K562 (cell line): Measurements from ENCODE around the gene ZNF143. TPM values are rescaled to one million over a fixed set of nuclear protein-coding genes. Genes with fewer than 3 reads are reported as not detected.

Source experiments
- ATAC-seq: fragments of 200-7000 bp; cut with Tn5 transposase; 3 replicates; pipeline ENCODE4 v1.9.1; 2020; ENCODE audit warnings: moderate library complexity
- BruUV-seq: library from RNA; stranded (reverse); fragments of 400-500 nt; replicated peaks from 2 replicates; lab custom pipeline; 2021; lab: Mats Ljungman, UMichigan
- CTCF ChIA-PET: fragments of 300-600 bp; formaldehyde crosslinking; extraction: SDS; loops from one replicate; lab custom pipeline; 2021; ENCODE audit warnings: low intra/inter-chr PET ratio; lab: Yijun Ruan, JAX
- POLR2A ChIA-PET: fragments of 300-600, 350-650 bp; sonication (Branson Sonifier 250); formaldehyde crosslinking; extraction: SDS; loops from one replicate; lab custom pipeline; 2021; ENCODE audit warnings: antibody characterized with exemption, inconsistent platforms; lab: Yijun Ruan, JAX
- DNase-seq, 4 experiments: peaks; one replicate each; pipeline versions ENCODE4 v3.0.0 to v3.0.0-alpha.2; 2011 to 2018; ENCODE audit warnings: low spot score in 3 of 4, mixed read lengths in 3 of 4; ENCODE audit errors: extremely low read depth in 1 of 4
- FAIRE-seq: peaks from 2 replicates; lab custom pipeline; 2011; peaks lifted over from hg19 to GRCh38; lab: Jason Lieb, UNC
- H2AFZ ChIP-seq: 2 replicates; pipeline ENCODE4 v1.6.0; 2011; ENCODE audit warnings: low read depth, low read length, control low read depth, inconsistent platforms
- H3K27ac ChIP-seq: fragments of 200-600 bp; 3 replicates; pipeline ENCODE4 v1.8.0; 2011; ENCODE audit warnings: low read depth, mild to moderate bottlenecking, control low read depth, inconsistent platforms, low read length, moderate library complexity, mixed read lengths; ENCODE audit errors: extremely low read depth
- H3K27me3 ChIP-seq, 2 experiments: fragments of 300-600 bp in 1 of 2; 2 replicates in 1 of 2; 3 replicates in 1 of 2; pipeline versions ENCODE4 v1.6.0 to v1.8.0; 2011; ENCODE audit warnings: inconsistent platforms in 2 of 2, low read length in 2 of 2, mild to moderate bottlenecking in 1 of 2, mixed read lengths in 1 of 2, moderate library complexity in 1 of 2; ENCODE audit not compliant: control insufficient read depth in 2 of 2, insufficient read depth in 2 of 2
- H3K36me3 ChIP-seq: fragments of 300-600 bp; 3 replicates; pipeline ENCODE4 v1.8.0; 2011; ENCODE audit warnings: mild to moderate bottlenecking, low read length, inconsistent platforms; ENCODE audit not compliant: control insufficient read depth, insufficient read depth
- H3K4me1 ChIP-seq, 2 experiments: fragments of 200-600 bp in 1 of 2; replicated peaks in 1 of 2; 2 replicates in 1 of 2; 3 replicates in 1 of 2; pipeline versions ENCODE4 v1.5.1 to v1.8.0; 2011; ENCODE audit warnings: inconsistent platforms in 2 of 2, low read length in 2 of 2, mild to moderate bottlenecking in 1 of 2, mixed read lengths in 1 of 2, moderate library complexity in 1 of 2; ENCODE audit not compliant: control insufficient read depth in 2 of 2, insufficient read depth in 2 of 2
- H3K4me2 ChIP-seq: 2 replicates; pipeline ENCODE4 v1.6.1; 2011; ENCODE audit warnings: low read length, control low read depth, inconsistent platforms, mixed read lengths; ENCODE audit not compliant: insufficient read depth
- H3K4me3 ChIP-seq: fragments of 200-600 bp; sonication (generic), shearing (Covaris generic); 2 replicates; pipeline ENCODE4 v1.5.1; 2016; ENCODE audit warnings: control low read depth, inconsistent platforms
- H3K79me2 ChIP-seq: fragments of 200-600 bp; 3 replicates; pipeline ENCODE4 v1.8.0; 2011; ENCODE audit warnings: low read length, inconsistent platforms; ENCODE audit not compliant: control insufficient read depth, insufficient read depth
- H3K9ac ChIP-seq, 2 experiments: 2 replicates each; pipeline versions ENCODE4 v1.6.0 to v1.6.1; 2011; ENCODE audit warnings: low read depth in 2 of 2, low read length in 2 of 2, control low read depth in 1 of 2, inconsistent platforms in 1 of 2, mild to moderate bottlenecking in 1 of 2, mixed read lengths in 1 of 2; ENCODE audit not compliant: insufficient read depth in 1 of 2
- H3K9me1 ChIP-seq: one replicate; pipeline ENCODE4 v1.6.0; 2011; ENCODE audit warnings: inconsistent platforms, mild to moderate bottlenecking, low read length, moderate library complexity; ENCODE audit not compliant: control insufficient read depth, insufficient read depth
- H3K9me3 ChIP-seq: replicated peaks from 2 replicates; pipeline ENCODE4 v1.5.1; 2011; ENCODE audit warnings: low read depth, low read length, inconsistent platforms; ENCODE audit not compliant: control insufficient read depth, insufficient read depth
- H4K20me1 ChIP-seq: replicated peaks from 2 replicates; pipeline ENCODE4 v1.6.1; 2011; ENCODE audit warnings: low read length, inconsistent platforms, mixed read lengths; ENCODE audit not compliant: control insufficient read depth, insufficient read depth
- ARID3A ChIP-seq: IDR thresholded peaks from 2 replicates; pipeline ENCODE4 v1.6.1; 2012; ENCODE audit warnings: low read depth, low read length, improper control_type of control experiment, borderline replicate concordance
- NR0B1 ChIP-seq: fragments of 450-650 bp; IDR thresholded peaks from one replicate; pipeline ENCODE4 v1.6.1; 2018; ENCODE audit warnings: mild to moderate bottlenecking, moderate library complexity; ENCODE audit not compliant: partially characterized antibody
- RBFOX2 ChIP-seq: fragments of 200-400 bp; formaldehyde crosslinking; IDR thresholded peaks from 2 replicates; pipeline ENCODE4 v1.6.1; 2017; ENCODE audit warnings: low read depth, mild to moderate bottlenecking, low read length, moderate library complexity
- RBM25 ChIP-seq: fragments of 200-400 bp; formaldehyde crosslinking; IDR thresholded peaks from 2 replicates; pipeline ENCODE4 v1.6.1; 2018; ENCODE audit warnings: low read length, low read depth, moderate library complexity; ENCODE audit not compliant: severe bottlenecking
- TFAM ChIP-seq: fragments of 250-450 bp; sonication (Bioruptor Pico); conservative IDR thresholded peaks from 2 replicates; pipeline ENCODE4 v1.5.0; 2021; ENCODE audit warnings: mild to moderate bottlenecking, moderate library complexity
- ZBTB33 ChIP-seq: sonication (generic); formaldehyde crosslinking; IDR thresholded peaks from 2 replicates; pipeline ENCODE4 v1.8.1; 2023; ENCODE audit warnings: mild to moderate bottlenecking, missing genetic modification reagents
- ZNF274 ChIP-seq: IDR thresholded peaks from 2 replicates; pipeline ENCODE4 v1.6.1; 2011; ENCODE audit warnings: low read depth, mild to moderate bottlenecking, low read length, moderate library complexity, borderline replicate concordance
- ZNF384 ChIP-seq: IDR thresholded peaks from 2 replicates; pipeline ENCODE4 v1.6.1; 2012; ENCODE audit warnings: low read depth, low read length, improper control_type of control experiment
- ZNF76 ChIP-seq: fragments of 250-450 bp; sonication (Bioruptor Pico); IDR thresholded peaks from 2 replicates; pipeline ENCODE4 v1.4.0; 2020; ENCODE audit warnings: mild to moderate bottlenecking, moderate library complexity, borderline replicate concordance
- WGBS: fragments of 100-300 bp; shearing (Covaris generic); methylation state at CpG from one replicate; pipeline ENCODE4 v1.1.6; 2016; ENCODE audit warnings: low coverage, mixed read lengths; ENCODE audit not compliant: insufficient coverage; ENCODE audit errors: missing lambda C conversion rate; 5-methylcytosine and 5-hydroxymethylcytosine counted together
- in situ Hi-C: fragments of 300-500 bp; cut with MboI; formaldehyde crosslinking; loops from 4 replicates; pipeline ENCODE4 v1.15.0; 2018; ENCODE audit warnings: inconsistent platforms, mixed read lengths
- intact Hi-C: fragments of 100-400 bp; cut with micrococcal nuclease; formaldehyde crosslinking; loops from 2 replicates; pipeline ENCODE4 v1.14.2; 2022
- polyA plus RNA-seq, 8 experiments: library from polyadenylated mRNA; depleted of rRNA in 4 of 8; stranded (reverse) in 5 of 8; unstranded in 3 of 8; fragments of >200 nt; fragmentation: Nextera tagmentation in 2 of 8; fragmentation: Illumina TruSeq in 1 of 8; extraction: Ambion mirVana in 2 of 8; extraction: Trizol in 1 of 8; gene quantifications; 2 replicates each; pipeline versions ENCODE4 v1.2.1 to v1.2.3, GENCODE V29; 2011 to 2014; ENCODE audit warnings: inconsistent platforms in 1 of 8, missing spikeins in 1 of 8
- total RNA-seq, 7 experiments: library from RNA; depleted of rRNA in 6 of 7; stranded (reverse); fragments of >200 nt in 6 of 7; fragmentation: Illumina TruSeq in 2 of 7; extraction: Trizol in 2 of 7; gene quantifications; 2 replicates each; pipeline versions ENCODE4 v1.2.1 to v1.2.3, GENCODE V29; 2011 to 2021; ENCODE audit warnings: low replicate concordance in 1 of 7

The ZNF143 gene
- total and polyA plus RNA-seq, 9 of the 15 experiments (the other 6 are each of a cell fraction or from before 2014, with no cell fraction given) = 18.4 to 58.5 (median 27.1) TPM

GRCh38 chr11:9462172-9462799, 1.5 kb downstream of the ZNF143 start:
- BruUV-seq = no TSS peak
- TF ChIP-seq TFAM (CRISPR knock-in tag) (no peak), NR0B1 (no peak), RBFOX2 (peak; percentile 35; the same call in 1 of the 2 replicates), ZNF76 (no peak), ZNF274 (no peak), ZBTB33 (0 out of 2 replicates have a peak, but pooled peaks have one; percentile 7), ARID3A (no peak), ZNF384 (0 out of 2 replicates have a peak, but pooled peaks have one; percentile 19), RBM25 (peak; percentile 28)
- TF ChIP-seq, all 486 proteins: peak for 4

More at GRCh38 chr11:9462172-9462799, 1.5 kb downstream of the ZNF143 start:
- in situ Hi-C loops (no loop called here), intact Hi-C loops (loop anchor here (5.0 to 10.0 kb wide), 2 partner anchors 113 to 150 kb away; partner anchors contain the start of gene WEE1)
- Histone ChIP-seq H3K4me2 (peak overlapping the region; percentile 74), H4K20me1 (no peaks in the 10 kb centered on the region), H3K27me3 (no peaks in the 10 kb centered on the region), H2AFZ (no peak overlapping the region), H3K4me1 (peaks cover 13 to 15% of the 10 kb centered on the region in 2 experiments; a peak in 4 of 5 replicates), H3K9me3 (no peaks in the 10 kb centered on the region), H3K9ac (peak overlapping the region; percentile 15 to 93; a peak in 3 of 4 replicates), H3K4me3 (peak overlapping the region; percentile 79), H3K79me2 (peaks cover 61% of the 10 kb centered on the region), H3K36me3 (0 out of 3 replicates have a peak, but pooled peaks cover 2% of the 10 kb centered on the region), H3K9me1 (no peaks in the 10 kb centered on the region), H3K27ac (peak overlapping the region; percentile 96)
- ATAC-seq (no peak), DNase-seq (no peak), FAIRE-seq (no peak)
- POLR2A ChIA-PET = interaction anchor here (0.6 to 4.6 kb wide), 11 partner anchors 12 to 842 kb away, joined by 3 to 45 read pairs (median 6); partner anchors contain the start of genes IPO7 and WEE1
- CTCF ChIA-PET = interaction anchor here (0.6 kb wide), 1 partner anchor 151 kb away, joined by 3 read pairs; no protein-coding TSS in a partner anchor
- 57% methylated on average over 16 of the region's 16 CpGs for WGBS
